ENCODE data around the gene IL10RA. TPM values are rescaled to one million over a fixed set of nuclear protein-coding genes. Genes with fewer than 3 reads are reported as not detected.
"Not testable (repeated sequence)": the region's sequence is repeated elsewhere in the genome, so short reads cannot be mapped to it uniquely, and the experiment has no call there.

Gene IL10RA
- 5.9 TPM for total RNA-seq

DNA sequence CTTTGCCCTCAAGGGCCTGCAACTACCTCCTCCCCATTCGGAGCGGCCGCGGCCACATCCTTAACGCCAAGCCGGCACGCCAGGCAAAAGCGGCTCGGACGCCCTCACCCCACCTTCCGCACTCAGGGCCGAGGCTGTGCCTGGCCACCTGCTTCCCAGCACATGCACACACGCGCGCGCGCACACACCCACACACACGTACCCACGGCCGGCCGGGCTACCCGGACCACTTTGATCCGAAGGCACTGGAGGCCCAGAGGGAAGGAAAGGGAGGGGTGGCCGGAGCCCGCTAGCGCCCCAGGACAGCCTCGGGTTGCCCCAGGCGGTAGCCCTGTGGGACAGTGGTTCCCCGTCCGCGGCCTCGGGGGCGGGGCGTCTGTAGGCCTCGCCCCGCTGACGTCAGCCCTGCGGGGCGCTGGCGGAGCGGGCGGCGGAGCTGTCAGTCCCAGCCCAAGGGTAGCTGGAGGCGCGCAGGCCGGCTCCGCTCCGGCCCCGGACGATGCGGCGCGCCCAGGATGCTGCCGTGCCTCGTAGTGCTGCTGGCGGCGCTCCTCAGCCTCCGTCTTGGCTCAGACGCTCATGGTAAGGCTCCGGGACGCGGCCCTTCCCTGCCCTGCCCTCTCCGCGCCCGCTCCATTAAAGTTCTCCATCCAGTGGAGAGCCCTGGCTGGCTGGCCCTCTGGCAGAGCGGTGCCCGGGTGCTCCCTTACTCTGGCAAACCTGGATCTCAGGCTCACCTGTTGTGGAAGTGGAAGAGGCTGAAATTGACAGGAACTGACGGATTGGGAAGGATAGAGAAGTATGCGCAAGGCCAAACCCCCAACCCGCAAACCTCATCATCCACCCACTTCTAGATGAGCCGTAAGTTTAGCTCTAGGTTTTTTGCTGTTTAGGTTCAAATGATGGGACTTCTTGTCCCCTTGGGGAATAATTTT lies at the start of gene IL10RA:
Gene IL10RA, plus strand, starts transcription at position 442 of the 935 bp plus-strand sequence. Its CDS starts 74 bp downstream, at position 516.
- DNase-seq = peak; percentile 80

DNA sequence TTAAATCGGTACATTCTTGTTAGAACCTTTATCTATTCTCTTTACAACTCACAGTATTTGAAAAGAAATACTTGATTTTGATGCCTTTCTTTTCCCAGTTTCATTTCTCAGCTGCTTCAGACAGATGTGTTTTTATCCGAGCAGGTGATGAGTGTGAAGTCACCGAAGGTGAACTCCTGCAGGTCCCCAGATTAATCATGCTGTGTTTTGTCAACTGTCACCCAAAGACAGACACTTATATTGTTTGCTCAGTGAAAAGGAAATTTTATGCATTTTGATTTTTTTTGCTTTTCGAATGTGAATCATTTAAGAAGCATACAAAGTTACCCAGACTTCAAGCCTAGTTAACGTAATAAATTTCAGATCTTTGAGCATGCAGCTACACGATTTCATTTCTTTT lies 49.2 kb upstream of the IL10RA start:
- no peak for DNase-seq

DNA sequence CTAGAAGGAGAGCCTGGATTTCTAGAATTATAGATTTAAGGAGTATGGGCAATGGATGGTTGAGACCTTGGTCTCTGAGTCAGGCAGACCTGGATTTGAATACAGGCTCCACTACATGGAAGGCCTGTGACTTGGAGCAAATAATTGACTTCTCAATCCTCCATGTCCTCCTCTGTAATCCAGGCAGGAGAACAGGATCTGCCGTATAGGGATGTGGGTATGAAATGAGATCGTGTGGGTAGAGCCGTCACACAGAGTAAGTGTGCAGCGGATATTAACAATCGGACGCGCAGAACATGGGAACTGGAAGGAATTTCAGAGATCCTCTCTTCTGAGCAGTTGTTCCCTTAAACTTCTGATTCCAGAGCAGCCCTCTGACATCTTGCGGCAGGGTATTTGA lies 45.5 kb upstream of the IL10RA start:
- DNase-seq = no peak

DNA sequence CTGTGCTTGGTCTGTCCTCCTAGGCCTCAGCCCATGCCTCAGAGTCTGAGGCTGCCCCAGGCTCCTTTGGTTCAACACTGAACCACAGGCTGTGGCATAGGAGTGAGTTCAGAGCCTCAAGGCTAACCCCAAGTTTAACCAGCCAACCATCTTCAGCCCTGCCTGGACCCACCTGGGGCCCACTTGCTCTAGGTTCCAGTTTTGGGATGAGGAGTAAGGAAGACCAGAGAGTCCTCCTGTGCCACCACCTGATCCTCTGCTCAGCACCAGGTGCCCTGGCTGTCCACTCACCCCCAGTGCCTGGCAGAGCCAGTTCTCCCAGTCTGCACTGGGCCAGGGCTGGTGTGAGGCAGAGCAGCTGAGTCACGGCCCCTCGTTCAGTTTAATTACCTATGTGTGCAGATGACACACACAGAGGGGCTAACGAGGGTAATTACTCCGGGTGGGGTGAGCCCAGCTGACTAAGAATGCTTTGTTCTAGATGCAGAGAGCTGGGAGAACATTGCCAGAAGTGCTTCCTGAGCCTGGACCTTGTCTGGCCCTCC lies 45.0 kb upstream of the IL10RA start:
- DNase-seq = no peak

DNA sequence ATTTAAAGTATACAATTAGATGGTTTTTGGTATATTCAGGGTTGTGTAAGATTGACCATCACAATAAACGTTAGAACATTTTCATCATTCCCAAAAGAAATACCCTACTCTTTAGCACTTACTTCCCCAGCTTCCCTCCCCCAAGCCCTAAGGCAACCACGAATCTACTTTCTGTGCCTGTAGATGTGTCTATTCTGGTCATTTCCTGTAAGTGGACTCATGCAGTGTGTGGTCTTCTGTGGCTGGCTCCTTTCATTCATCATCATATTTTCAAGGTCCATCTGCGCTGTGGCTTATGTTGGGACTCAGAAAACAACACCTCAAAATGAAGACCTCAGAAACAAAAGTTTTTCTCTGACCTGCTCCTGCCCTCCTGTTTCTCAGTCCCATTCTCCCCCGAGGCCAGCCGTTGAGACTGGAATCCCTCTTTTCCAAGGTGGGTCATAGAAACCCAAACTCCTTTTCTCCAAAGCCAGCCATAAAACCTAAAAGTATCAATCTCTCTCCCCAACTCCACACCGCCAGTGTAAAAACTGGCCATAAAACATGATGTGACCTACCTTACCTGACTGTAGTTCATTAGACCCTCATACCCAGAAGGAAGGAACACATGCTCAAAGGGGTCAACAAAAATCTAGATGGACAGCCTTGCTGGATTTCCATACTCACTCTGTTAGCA lies 44.1 kb upstream of the IL10RA start:
- DNase-seq = no peak

DNA sequence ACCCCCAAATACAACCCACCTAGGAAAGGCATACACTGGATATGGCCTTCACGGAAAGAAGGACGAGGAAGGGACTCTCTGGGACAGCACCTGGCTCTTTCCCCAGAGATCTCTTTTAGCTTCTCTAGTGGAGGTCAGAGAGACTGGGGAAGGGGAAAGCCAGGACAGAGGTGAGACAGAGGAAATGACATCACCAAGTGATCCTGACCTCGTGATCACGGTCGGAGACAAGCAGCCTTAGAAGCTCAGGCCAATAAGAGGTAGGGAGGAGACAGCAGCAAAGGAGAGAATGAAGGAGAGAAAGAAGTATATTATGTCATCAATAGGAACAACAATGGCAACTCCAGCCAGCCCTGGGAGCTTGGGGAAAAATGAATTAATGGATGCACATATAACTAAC lies 41.6 kb upstream of the IL10RA start:
- DNase-seq = no peak

DNA sequence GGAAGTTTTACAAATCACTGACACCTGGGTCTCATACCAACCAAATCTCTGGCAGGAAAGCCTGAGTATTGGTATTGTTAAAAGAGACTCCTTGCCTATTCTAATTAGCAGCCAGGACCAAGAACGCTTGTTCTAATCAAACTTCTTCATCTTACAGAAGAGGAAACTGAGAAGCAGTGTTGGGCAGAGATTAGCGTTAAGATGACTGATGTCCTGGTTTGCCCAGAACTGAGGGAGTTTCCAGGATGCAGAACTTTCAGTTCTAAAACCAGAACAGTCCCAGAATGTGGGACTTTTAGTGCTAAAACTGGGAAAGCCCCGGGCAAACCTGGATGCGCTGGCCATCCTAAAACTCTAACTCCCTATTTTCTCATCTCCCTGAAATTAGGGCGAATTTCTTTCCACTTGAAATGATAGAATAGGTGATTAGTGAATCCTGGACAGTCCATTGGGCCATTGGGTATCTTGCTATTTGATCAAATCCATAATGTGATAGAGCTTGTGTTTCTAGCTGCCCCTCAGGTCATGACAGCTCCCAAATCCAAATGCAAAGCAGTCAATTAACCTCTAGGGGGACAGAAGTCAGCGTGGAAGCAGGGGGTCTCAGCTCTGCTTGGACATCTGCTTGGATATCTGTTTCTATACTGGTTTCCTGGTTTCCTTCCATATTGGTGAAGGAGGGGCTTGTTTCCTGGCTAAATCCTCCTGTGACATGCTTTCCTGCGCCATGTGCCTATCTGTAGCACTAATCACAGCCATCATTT lies 41.0 kb upstream of the IL10RA start:
- no peak for DNase-seq

DNA sequence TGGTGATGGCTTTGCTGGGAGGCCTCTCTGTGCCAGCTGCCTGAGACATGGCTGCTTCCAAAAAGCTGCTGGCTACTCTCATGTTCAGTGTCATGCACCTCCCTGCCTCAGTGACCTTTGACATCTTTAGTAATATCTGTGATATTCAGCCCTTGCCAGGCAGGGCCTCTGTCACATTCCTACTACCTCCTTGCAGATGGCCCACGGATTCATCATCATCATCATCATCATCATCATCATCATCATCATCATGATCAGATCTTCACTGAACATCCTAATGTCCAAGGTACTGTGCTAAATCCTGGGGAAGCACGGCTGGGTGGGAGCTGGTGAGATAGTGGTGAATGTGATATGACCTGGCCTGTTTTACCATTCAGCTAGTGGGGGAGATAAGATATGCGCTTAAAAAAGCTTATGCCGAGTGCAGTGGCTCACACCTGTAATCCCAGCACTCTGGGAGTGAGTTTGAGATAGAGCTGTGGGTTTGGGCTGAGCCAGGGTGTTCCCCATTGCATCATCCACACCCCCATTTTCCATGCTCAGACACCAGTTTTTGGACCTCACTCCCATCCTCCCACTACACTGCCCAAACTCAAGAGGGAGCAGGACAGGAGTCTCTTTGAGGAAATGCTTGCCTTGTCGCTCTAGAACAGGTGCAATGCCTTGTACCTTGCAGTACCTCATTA lies 39.9 kb upstream of the IL10RA start:
- no peak for DNase-seq

DNA sequence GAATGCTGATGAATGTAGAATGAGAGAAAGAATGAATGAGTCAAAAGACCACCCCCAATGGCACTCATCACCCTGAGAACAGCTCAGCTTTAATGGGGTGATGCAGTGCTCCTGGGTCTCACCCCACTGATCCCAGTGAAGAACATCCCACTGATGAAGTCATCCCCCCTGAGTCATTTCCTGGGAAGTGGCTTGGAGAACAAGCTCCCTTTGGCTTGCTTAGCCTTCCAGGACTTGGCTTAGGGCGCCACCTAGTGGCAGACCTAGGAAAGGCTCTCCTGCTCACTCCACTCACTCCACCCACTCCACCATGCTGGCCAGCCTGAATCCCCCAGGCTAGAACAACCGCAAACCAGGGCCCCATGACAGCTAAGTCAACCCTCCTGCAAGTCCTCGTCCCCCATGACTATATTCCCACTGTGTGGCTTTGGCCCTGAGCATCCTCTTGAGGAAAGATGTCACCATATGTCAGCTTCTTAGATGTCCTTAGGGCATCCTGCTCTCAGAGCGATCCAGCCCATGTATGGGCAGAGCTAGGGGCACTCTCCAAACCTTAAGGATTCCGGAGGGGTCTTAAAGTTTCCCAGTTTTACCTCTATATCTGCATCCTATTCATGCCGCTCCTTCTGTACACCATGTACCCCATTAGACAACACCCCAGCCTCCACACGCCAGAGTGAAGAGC lies 39.2 kb upstream of the IL10RA start:
- peak; percentile 96 for DNase-seq

DNA sequence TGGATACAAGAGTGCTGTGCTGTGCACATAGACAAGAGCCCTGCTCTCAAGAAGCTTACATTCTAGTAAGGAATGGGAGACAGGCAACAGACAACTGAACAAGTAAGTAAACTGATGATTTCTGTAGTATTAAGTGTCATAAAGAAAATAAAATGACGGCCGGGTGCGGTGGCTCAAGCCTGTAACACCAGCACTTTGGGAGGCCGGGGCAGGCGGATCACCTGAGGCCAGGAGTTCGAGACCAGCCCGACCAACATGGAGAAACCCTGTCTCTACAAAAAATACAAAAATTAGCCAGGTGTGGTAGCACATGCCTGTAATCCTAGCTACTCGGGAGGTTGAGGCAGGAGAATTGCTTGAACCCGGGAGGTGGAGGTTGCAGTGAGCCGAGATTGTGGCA lies 38.4 kb upstream of the IL10RA start:
- not testable (repeated sequence) for DNase-seq

DNA sequence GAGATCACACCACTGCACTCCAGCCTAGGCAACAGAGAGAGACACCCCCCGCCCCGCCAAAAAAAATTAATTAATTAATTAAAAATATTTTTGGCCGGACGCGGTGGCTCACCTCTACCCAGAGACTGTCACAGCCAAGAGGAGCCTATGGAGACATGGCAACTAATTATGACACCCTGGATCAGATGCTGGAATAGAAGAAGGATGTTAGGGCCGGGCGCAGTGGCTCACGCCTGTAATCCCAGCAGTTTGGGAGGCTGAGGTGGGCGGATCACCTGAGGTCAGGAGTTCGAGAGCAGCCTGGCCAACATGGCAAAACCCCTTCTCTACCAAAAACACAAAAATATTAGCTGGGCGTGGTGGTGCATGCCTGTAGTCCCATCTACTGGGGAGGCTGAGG lies 37.7 kb upstream of the IL10RA start:
- DNase-seq = not testable (repeated sequence)

DNA sequence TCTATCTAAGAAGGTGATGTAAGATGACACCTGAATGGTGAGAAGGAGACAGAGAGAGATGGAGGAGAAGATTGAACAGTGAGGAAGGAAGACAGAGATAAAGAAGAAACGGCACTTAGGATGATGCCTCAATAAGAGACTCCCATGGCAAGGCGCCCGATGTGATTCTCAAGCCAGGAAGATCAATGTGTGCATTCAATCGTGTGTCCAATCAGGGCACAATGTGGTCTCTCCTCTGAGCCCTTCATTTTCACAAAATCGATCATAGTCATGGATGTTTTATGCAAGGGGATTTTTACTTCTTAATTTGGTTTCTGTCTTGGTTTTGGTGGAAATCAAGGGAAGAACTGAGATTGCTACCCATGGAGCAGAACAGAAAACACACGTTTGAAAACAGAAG lies 37.1 kb upstream of the IL10RA start:
- DNase-seq = no peak

DNA sequence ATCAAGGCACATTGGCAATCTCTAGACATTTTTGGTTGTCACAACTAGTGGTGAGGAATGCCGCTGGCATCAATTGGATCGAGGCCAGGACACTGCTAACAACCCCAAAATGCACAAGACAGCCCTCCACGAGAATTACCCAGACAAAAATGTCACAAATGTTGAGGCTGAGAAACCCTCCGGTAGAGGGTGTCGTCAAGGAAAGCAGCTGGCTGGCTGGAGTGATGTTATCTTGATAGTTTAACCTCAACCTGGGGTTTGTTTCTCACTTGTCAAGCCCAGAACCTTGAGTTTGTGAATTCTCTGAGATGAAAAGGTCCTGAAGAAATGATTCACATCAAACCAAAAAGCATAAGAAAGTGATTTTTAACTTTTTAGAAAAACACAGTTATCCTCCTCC lies 35.9 kb upstream of the IL10RA start:
- DNase-seq = no peak

DNA sequence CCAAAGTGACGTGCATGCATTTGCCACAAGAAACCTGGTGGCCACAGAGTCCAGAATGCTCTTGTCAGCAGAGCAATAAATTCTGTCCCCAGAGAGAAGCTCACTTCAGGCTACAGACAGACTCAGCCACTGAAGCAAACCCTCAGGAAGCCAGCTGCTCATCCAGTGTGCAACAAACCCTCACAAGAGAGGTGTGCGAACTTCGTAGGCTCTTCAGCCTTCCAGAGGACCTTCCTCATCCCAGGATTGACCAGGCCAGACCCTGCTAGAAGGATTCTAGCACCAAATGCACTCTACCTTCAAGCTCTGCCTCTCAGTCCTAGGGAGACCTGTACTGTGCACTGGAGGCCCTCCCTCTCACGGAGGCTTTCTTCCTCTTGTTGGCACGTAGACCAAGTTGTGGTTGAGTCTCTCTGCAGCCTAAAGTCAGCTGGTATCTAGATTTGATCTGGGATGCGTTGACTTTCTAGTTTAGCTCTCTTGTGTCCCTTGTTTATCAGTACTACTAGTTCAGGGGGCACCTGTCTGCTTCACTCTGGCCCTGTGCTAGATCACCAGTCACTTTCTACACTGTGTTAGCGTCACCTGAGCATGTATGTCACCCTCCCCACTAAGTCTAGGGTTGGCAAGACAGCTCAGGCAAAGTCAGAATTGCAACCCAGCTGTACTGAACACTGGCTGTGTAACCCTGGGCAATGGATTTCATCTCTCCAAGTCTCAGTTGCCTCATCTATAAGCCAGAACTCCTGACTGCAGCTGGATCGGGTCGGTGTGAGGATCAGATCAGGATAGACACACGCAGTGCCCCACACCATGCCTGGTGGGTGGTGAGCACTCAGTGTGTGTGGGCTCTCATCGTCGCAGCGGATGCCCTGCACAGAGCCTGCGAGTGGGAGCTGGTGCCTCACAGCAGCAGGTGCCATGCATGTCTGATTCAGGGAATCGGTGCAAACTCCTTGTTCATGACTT lies 34.9 kb upstream of the IL10RA start:
- no peak for DNase-seq

DNA sequence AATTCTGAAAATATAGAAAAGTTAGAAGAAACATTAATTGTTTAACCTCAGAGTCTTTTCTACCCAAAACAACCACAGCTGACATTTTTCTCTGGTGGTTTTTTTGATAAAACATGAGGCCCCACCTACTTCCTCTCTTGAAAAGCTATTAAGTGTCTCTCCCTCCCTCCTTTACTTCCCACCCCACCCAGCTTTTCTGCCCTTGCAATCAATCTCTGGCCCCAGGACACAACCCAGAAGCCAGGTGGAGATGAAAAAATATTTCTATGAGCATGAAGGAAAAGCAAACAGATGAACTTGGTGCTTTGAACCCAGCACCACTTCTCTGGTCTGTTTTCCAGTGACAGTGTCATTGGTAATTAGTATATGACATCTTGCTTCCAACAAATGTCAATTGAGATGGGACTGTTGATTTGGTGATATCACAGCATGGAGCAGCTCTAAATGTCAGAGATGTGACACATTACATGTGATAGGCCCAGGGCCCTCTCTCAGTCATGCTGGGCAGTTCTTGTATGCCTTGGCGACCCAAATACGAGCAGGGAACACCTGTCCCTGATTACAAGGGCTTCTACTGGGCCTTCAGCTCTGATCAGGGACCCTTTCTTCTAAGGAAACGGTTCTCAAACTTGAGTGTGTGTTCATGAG lies 33.0 kb upstream of the IL10RA start:
- no peak for DNase-seq

DNA sequence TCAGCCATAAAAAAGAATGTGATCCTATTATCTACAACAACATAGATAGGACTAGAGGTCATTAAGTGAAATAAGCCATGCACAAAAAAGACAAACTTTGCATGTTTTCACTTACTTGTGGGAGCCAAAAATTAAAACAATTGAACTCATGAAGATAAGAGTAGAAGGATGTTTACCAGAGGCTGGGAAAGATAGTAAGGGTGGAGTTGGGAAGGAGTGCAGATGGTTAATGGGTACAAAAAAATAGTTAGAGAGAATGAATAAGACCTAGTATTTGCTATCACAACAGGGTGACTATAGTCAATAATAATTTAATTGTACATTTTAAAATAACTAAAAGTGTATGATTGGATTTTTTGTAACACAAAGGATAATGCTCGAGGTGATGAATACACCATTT lies 27.2 kb upstream of the IL10RA start:
- DNase-seq = no peak

DNA sequence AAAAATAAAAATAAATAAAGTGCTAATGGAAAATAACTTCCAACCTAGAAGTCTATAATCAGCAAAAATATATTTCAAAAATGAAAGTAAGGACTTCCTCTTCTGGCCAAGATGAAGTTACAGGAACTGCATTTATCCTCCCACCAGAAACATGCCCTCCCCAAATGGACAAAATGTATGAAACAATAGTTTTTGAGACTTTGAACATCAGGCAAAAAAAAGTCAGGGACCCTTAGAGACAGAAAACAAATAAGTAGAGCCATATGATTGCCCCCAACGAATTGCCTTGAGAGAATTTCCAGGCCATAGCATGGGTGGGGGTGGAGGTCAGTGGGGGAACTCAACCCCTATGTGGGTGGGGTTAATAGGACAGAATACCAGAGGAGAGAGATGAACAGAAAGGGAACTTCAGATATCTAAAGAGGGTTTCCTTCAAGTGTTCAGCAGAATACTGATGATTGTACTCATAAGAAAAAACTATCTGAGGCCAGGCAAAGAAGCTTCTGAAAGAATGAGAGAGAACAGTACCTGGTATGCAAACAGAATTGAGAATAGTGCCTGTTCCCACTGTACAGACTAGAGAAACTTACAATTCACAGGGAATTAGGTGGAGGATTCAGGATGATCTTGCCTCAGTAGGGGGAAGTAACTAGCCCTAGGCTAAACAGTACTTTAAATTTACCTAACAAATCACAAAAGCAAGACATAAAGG lies 26.6 kb upstream of the IL10RA start:
- no peak for DNase-seq

DNA sequence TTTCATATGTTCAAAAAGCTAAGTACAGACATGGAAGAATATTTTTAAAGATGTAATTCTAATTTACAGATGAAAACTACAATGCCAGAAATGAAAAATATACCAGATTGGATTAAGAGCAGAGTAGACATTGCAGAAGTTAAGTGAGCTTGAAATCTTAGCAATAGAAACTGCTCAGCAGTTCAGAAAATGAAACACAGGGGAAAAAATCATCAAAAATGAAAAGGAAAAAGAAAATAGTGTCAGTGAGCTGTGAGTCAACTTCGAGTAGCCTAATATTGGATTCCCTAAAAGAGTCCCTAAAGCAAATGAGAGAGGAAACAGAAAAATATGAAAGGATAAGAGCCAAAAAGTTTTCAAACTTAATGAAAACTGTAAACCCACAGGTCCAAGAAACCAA lies 25.8 kb upstream of the IL10RA start:
- DNase-seq = no peak

DNA sequence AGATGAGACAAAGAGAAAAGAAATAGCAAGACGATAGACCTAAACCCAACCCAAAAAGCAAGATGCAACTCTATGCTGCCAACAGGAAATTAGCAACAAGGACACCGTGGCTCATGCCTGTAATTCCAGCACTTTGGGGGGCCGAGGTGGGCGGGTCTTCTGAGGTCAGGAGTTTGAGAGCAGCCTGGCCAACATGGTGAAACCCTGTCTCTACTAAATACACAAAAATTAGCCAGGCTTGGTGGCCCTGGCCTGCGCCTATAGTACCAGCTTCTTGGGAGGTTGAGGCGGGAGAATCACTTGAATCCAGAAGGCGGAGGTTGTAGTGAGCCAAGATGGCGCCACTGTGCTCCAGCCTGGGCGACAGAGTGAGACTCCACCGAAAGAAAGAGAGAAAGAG lies 24.3 kb upstream of the IL10RA start:
- no peak for DNase-seq
